IPS-11a (cell line): Measurements from ENCODE around the gene GABBR2.
"Not testable (repeated sequence)": the region's sequence is repeated elsewhere in the genome, so short reads cannot be mapped to it uniquely, and the experiment has no call there.

ENCODE experiments used
- H3K4me3 ChIP-seq: one replicate; pipeline ENCODE4 v1.5.1; 2013; ENCODE audit warnings: low read depth, low read length, control low read depth

GABBR2 gene

DNA sequence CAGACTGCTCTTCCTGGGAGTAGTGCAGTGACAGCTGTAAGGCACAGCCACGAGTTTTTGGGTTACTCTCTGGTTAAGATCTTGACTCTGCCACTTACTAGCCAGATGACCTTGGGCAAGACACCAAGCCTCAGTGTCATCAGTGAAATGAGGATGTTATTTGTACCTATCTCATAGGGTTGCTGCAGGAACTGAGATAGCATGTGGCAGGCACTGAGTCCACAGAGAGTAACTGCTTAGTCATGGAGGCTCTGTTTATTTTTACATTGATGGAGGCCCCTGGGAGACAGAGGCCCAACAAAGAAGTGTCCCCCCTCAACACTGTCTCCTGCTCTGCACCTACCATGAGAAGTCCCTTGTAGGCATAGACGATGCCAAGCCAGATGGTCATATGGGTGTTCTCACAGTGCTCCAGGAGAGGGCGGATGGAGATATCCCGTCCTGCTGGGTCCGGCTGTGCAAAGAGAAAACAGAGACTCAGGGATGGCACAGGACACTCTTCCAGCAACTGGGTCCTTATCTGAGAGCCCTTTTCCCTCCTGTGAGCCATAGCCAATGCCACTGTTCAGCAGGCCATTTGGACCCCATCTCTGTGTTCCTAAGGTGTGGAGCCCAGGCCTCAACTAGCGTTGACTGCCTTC lies 397.9 kb downstream of the GABBR2 start:
- no peak overlapping the region for H3K4me3 ChIP-seq

GRCh38 chr9:98306384-98307145 lies 402.2 kb downstream of the GABBR2 start:
- no peak overlapping the region for H3K4me3 ChIP-seq

GRCh38 chr9:98304381-98304780 lies 404.4 kb downstream of the GABBR2 start:
- no peak overlapping the region for H3K4me3 ChIP-seq

DNA sequence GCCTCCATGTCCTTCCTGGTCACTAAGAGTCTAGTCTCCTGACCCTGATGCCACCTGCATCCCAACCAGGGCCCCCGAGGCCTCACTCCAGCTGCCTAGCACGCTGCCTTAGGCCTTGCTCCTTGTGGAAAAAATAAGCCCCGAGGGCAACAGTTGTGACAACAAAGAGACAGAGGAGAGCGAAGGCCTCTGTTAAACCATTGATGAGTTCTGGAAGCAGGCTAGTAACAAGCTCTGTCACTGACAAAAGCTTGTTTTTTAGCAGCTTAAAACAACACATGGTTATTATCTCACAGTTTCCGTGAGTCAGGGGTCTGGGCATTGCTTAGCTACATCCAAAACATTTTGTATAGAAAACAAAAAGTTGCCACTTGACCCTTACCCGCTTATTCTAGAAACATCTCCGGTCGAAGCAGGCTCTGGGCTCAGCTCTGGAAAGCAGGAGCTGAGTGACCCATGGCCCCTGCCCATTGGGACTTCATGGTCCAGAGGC lies 405.1 kb downstream of the GABBR2 start:
- H3K4me3 ChIP-seq: no peak overlapping the region

GRCh38 chr9:98302938-98303632 lies 405.6 kb downstream of the GABBR2 start:
- H3K4me3 ChIP-seq: no peak overlapping the region

DNA sequence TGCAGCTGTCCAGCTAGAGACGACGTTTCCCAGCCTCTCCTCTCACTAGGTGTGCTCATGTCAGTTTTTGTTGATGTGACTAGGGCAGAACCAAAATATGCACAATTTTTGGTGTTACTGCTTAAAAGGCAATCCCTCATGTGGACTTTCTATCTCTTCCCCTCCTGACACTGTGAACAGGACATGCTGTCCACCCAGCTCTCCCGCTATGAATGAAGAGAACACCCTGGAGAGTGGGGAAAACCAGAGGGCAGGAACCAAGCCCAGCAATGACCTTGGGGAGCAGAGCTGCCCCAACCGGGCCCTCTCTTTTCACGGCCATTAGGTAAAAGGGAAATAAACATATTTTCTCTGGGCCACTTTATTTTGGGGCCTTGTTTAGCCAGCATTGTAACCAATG lies 406.6 kb downstream of the GABBR2 start:
- no peak overlapping the region for H3K4me3 ChIP-seq

DNA sequence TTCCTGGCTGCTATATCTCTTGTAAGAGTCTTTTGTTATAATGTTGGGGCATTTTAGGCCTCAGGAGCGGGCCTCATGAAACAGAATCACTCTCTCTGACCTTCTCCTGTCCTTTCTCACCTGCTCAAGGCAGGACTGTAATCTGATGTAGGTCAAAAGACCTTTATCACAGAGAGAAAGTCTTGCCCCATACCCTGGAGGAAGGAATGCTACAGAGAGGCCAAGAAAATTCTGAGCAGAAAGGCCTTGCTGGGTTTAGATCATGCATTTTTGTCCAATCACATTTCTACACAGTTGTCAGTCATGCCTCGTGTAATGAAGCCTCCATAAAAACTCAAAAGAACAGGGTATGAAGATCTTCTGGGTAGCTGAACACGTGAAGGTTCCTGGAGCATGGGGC lies 408.1 kb downstream of the GABBR2 start:
- no peak overlapping the region for H3K4me3 ChIP-seq

GRCh38 chr9:98298476-98298875 lies 410.3 kb downstream of the GABBR2 start:
- no peak overlapping the region for H3K4me3 ChIP-seq

GRCh38 chr9:98295824-98296223 lies 412.9 kb downstream of the GABBR2 start:
- H3K4me3 ChIP-seq: no peak overlapping the region

DNA sequence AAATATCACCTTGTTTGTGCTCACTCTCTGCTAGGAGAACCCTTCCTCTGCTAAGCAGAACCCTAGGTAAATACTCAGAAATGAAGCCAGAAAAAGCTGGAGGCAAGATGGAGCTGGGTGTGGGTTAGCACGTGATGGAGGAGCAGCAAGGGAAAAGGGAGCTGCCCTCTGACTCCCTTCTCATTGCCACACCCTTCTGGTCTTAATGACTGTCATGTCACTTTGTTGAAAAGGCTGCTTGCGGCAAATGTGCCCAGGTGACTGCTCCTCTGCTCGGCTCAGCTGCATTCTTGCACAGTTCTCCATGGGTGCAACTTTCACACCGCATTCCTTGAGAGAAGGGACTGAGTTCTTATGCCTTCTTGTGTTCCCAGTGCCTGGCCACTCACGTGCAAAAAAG lies 416.9 kb downstream of the GABBR2 start:
- no peak overlapping the region for H3K4me3 ChIP-seq

DNA sequence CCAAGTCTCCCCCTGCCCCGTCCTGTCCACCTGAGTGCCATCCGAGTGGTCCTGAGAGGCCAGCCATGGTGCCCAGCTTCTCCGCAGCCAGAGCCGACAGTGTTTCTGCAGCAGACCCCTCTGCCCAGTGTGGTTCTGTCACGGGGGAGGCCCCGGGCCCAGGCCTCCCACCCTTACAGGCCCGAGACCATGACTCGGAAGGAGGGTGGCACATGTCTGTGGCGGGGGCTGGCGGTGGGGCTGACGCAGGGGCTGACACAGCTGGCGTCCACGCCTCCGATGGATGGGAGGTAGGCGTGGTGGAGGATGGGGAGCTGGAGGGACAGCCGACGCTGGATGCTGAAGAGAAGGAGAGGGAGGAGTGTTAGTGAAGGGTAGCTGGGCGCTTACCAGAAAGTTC lies 418.3 kb downstream of the GABBR2 start:
- H3K4me3 ChIP-seq: no peak overlapping the region

- no peak overlapping the region for H3K4me3 ChIP-seq
Observed at GRCh38 chr9:98289614-98290201, 419.0 kb downstream of the GABBR2 start.

DNA sequence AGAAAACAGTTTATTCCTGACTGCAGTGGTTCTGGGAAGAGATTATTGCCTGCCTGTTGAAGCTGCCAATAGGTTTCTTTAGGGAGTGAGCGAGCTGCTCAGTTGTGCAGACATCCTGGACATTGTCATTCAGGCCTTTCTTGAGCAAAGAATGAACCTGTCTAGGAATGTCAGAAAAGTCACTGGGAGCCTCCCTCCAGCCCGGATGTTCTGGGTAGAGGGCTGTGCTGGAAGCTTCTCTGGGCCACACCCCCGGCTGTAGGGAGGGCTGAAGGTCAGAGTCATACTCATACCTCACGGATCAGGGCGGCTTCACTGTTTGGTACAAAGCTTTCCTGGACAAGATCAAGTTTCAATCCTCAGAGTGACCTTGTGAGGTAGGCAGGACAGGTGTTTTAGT lies 419.9 kb downstream of the GABBR2 start:
- H3K4me3 ChIP-seq: no peak overlapping the region

DNA sequence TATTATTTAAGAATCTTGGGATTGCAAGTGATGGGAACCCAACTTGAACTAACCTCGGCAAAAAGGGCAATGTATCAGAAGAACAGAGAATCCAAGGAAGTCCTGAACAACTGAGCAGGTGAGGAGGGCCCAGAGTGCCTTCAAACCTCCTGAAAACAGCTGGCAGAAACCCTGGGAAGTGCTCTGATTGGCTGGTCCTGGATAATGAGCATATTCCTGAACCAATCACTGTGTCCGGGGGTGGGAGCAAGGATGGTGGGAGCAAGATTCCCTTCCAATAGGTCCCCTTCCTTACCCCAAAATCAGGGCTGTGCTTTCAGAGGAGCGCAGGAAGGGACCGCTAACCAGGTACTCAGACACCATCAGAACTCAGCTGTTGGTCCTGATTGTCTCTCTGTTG lies 421.4 kb downstream of the GABBR2 start:
- H3K4me3 ChIP-seq: no peak overlapping the region

GRCh38 chr9:98285446-98285845 lies 423.3 kb downstream of the GABBR2 start:
- H3K4me3 ChIP-seq: no peak overlapping the region

DNA sequence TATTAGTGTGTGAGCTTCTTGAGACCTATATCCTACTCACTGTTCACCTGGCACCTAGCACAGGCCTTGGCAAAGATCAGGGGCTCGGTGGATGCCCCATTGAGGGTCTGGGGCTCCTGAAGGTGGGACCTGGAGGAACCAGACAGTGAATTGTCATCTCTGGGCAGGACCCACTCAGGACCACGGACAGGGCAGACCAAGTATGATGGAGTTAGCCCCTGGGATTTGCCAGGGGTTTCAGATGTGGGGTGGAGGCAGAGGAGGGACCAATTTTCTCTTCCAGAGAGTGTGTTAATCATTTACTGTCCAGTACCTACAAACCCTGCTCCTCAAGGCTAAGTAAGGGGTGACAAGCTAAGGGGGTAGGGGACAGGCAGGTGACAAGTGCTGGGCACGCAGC lies 424.0 kb downstream of the GABBR2 start:
- no peak overlapping the region for H3K4me3 ChIP-seq

DNA sequence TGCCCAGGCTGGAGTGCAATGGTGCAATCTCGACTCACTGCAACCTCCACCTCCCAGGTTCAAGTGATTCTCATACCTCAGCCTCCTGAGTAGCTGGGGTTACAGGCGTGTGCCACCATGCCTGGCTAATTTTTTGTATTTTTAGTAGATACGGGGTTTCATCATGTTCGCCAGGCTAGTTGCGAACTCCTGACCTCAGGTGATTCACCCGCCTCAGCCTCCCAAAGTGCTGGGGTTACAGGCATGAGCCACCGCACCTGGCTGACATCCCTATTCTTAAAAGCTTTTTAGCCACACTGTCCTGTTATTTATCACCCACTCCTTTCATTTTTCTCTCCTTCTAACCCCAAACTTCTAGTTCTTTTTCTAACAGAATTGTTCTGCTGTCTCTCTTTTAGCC lies 425.6 kb downstream of the GABBR2 start:
- not testable (repeated sequence) for H3K4me3 ChIP-seq

- no peak overlapping the region for H3K4me3 ChIP-seq
Observed at GRCh38 chr9:98281281-98281680, 427.5 kb downstream of the GABBR2 start.

GRCh38 chr9:98280574-98280973 lies 428.2 kb downstream of the GABBR2 start:
- no peak overlapping the region for H3K4me3 ChIP-seq

DNA sequence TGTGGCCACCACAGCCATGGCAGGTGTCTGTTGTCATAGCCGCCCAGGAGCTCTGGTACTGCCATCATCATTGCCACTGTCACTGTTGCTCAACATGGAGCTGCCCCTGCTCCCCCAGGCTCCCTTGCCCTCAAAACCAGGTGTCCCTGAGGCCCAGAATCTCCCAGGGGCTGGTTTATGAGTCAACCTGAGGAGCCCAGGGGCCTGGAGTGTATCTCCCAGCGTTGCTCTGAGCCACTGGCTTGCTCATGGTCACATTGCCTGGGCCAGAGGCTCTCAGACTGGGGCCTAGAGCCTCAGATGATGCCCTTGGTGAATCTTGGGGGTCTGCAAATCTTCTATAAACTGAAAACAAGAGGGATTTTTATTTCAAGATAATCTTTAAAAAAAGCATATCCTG lies 428.6 kb downstream of the GABBR2 start:
- H3K4me3 ChIP-seq: no peak overlapping the region

DNA sequence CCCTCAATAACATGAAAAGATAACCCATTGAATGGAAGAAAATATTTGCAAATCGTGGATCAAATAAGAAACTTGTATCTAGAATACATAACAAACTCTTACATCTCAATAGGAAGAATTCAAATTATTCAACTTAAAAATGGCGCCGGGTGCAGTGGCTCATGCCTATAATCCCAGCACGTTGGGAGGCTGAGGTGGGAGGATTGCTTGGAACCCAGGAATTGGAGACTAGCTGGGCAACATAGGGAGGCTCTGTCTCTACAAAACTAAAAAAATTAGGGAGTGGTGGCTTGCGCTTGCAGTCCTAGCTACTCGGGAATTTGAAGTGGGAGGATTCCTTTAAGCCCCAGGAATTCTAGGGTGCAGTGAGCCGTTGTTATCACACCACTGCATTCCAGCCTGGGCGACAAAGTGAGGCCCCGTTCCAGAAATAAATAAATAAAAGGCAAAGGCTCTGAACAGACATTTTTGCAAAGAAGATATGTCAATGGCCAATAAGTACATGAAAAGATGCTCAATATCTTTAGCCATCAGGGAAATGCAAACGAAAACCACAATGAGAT lies 431.7 kb downstream of the GABBR2 start:
- H3K4me3 ChIP-seq: no peak overlapping the region
